Measurements from ENCODE around the gene JMY.

Gene JMY

DNA sequence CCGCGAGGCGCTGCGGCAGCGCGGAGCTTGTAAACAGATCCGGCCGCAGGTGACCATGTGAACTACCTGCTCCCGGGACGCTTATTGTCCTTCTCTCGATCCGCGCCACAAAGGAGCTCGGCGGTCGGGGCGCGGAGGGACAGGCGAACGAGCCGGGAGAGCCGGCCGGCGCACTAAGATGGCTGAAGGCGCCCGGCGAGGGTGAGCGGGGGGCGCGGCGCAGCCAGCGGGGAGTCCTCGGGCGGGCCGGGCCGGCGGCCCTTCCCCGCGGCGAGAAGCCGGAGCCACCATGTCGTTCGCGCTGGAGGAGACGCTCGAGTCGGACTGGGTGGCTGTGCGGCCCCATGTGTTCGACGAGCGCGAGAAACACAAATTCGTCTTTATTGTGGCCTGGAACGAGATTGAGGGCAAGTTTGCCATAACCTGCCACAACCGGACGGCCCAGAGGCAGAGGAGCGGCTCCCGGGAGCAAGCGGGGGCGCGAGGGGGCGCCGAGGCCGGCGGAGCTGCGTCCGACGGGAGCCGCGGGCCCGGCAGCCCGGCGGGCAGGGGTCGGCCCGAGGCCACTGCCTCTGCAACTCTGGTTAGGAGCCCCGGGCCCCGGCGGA, 535 bp downstream of the JMY start:
- peak overlapping the region; percentile 60 to 81 for H3K4me3 ChIP-seq (replicated peaks in 1 of 2; ENCODE audit: low read depth in 2 of 2, low read length in 2 of 2)
- TF ChIP-seq, protein P1, sequence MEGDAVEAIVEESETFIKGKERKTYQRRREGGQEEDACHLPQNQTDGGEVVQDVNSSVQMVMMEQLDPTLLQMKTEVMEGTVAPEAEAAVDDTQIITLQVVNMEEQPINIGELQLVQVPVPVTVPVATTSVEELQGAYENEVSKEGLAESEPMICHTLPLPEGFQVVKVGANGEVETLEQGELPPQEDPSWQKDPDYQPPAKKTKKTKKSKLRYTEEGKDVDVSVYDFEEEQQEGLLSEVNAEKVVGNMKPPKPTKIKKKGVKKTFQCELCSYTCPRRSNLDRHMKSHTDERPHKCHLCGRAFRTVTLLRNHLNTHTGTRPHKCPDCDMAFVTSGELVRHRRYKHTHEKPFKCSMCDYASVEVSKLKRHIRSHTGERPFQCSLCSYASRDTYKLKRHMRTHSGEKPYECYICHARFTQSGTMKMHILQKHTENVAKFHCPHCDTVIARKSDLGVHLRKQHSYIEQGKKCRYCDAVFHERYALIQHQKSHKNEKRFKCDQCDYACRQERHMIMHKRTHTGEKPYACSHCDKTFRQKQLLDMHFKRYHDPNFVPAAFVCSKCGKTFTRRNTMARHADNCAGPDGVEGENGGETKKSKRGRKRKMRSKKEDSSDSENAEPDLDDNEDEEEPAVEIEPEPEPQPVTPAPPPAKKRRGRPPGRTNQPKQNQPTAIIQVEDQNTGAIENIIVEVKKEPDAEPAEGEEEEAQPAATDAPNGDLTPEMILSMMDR (IDR thresholded peaks at IDR 0.05; ENCODE audit: low read depth, low read length), result no peak
- DNase-seq (ENCODE audit: low read depth in 2 of 2), result peak in 1 of 2 donors; percentile 36

DNA sequence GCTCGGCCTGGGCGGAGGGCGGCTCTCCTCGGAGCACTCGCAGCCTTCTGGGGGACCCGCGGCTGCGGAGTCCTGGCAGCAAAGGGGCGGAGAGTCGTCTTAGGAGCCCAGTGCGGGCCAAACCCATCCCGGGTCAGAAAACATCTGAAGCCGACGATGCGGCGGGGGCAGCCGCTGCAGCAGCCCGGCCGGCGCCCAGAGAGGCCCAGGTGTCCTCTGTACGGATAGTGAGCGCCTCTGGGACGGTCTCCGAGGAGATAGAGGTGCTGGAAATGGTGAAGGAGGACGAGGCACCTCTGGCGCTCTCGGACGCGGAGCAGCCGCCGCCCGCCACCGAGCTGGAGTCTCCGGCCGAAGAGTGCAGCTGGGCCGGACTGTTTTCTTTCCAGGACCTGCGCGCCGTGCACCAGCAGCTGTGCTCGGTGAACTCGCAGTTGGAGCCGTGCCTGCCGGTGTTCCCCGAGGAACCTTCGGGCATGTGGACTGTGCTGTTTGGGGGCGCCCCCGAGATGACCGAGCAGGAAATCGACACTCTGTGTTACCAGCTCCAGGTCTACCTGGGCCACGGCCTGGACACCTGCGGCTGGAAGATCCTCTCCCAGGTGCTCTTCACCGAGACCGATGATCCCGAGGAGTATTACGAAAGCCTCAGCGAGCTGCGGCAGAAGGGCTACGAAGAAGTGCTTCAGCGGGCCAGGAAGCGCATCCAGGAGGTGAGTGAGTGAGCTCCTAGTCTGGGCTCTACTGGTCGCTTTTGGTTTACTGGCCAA, 1.2 kb downstream of the JMY start:
- TF ChIP-seq, protein P1 (IDR thresholded peaks at IDR 0.05; ENCODE audit: low read depth, low read length), result no peak
- peak; percentile 44 to 50 for DNase-seq (ENCODE audit: low read depth in 2 of 2)
- peak overlapping the region; percentile 60 to 81 for H3K4me3 ChIP-seq (replicated peaks in 1 of 2; ENCODE audit: low read depth in 2 of 2, low read length in 2 of 2)

DNA sequence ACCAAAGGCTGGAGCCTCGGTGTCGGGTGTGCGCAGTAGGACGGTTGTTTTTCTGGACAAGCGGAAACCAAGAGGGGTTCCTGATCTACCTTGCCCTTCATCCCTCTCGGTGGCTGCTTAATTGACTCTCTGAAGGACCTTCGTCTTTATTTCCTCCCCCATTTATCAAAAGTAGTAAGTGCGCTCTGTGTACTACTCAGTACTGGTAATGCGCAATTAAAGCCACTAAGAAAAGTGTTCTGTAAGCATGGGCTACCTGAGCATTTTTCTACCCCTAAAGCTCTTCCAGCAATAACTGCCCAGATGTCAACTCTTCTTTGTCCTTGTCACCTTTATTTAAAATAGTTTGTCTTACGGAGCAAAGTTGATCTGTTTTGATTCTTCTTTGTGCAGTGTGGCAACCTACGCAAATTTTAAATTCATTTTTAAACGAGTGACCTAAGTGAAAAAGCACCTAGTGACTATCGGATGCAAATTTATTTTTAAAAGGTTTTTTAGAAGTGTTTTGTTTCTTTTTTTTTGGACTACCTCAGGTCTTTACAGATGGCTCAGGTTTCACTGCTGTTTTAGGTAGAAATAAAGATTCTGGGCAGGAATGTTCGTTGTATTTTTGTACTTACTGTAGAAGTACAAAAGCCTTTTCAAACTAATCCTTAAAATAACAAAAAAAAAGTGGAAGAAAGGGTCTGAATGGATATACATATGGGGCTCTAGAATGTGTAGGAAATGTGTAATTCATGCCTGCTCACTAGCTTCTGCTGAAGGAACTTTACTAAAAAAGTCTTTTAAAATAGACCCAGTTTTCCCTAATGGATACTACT, 2.0 kb downstream of the JMY start:
- no peak for DNase-seq (ENCODE audit: low read depth in 2 of 2)
- TF ChIP-seq, protein P1 (IDR thresholded peaks at IDR 0.05; ENCODE audit: low read depth, low read length), result no peak
- H3K4me3 ChIP-seq (replicated peaks in 1 of 2; ENCODE audit: low read depth in 2 of 2, low read length in 2 of 2), result peak overlapping the region; percentile 60 to 81

DNA sequence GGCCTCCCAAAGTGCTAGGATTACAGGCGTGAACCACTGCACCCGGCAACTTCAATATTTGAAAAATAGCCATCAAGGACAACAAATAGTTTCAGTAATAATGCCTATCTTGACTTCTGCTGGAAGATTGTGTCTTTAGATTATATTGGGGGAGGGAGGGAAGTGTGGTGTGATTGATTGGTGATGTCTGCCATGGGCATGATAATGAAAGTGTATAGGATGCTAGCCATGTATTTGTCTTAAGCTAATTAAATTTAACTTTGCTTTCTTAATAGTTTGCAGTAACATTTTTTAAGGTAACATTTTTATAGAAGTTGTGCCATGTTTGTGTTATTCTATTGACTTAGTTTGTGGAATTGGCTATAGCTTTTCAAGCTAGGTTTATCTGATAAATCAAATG, 4.6 kb downstream of the JMY start:
- no peak for DNase-seq (ENCODE audit: low read depth in 2 of 2)
- TF ChIP-seq, protein P1 (IDR thresholded peaks at IDR 0.05; ENCODE audit: low read depth, low read length), result no peak
- H3K4me3 ChIP-seq (replicated peaks in 1 of 2; ENCODE audit: low read depth in 2 of 2, low read length in 2 of 2), result no peak overlapping the region

DNA sequence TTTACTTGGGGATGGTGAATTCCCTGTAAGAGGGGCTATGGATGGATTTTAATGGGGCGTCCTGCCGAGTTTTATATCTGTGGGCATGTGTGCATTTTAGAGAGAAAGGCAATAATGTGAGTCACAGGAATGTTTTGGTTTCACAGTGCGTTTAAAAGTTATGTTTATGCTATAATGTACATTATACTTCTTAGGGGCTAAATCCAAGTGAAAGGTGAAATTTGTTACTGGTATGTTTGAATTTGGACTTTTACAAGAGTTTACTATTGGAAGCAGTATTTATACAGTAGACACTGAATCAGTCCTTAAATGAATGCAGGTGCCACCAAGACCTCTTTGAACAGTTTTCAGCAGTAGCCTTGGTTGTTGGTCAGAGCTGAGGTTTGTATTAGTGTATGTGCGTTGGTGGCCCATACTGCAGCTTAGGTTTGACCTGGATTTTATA, 5.6 kb downstream of the JMY start:
- H3K4me3 ChIP-seq (replicated peaks in 1 of 2; ENCODE audit: low read depth in 2 of 2, low read length in 2 of 2), result no peak overlapping the region
- TF ChIP-seq, protein P1 (IDR thresholded peaks at IDR 0.05; ENCODE audit: low read depth, low read length), result no peak
- no peak for DNase-seq (ENCODE audit: low read depth in 2 of 2)

DNA sequence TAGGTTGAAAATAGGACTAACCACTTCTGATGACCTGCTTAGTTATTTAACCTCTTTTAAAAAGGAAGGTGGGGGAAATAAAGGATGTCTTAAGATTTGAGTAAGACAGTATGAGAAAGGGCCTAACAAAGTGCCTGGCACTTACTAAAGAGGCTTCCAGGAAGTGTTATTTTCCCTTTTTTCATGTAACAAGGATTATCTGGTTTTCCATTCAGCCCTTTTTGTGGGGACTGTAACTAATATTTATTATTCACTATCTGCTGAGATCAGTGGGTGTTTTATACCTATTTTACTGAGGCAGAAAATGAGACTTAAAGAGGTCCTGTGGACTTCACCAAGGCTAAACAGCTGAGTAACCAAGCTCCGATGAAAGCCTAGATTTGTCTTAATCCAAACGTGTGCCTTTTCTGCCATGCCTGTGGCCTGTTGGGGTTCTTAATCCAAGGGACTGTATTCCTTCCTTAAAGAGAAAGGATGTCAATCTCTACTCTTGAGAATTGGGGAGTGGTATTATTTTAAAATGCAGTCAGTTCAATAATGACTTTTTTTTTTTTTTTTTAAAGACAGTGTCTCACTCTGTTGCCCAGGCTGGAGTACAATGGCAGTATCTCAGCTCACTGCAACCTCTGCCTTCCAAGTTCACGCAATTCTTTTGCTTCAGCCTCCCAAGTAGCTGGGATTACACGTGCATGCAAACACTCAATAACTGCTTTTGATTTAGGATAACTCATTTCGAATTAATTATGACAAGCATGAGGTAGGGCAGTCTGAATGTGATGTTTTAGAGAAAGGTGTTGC, 6.5 kb downstream of the JMY start:
- no peak for DNase-seq (ENCODE audit: low read depth in 2 of 2)
- no peak overlapping the region for H3K4me3 ChIP-seq (replicated peaks in 1 of 2; ENCODE audit: low read depth in 2 of 2, low read length in 2 of 2)
- TF ChIP-seq, protein P1 (IDR thresholded peaks at IDR 0.05; ENCODE audit: low read depth, low read length), result no peak

Data from cardiac fibroblast (primary cell).